Lower leg skin (tissue), 4 donors: ENCODE results near the gene TDRD9. TPM values are rescaled to one million over a fixed set of nuclear protein-coding genes. Genes with fewer than 3 reads are reported as not detected.
"Not testable (repeated sequence)": the region's sequence is repeated elsewhere in the genome, so short reads cannot be mapped to it uniquely, and the experiment has no call there.

ENCODE experiments used
- DNase-seq, 2 donors: peaks; one replicate each; pipeline ENCODE4 v3.0.0-alpha.2; 2019; ENCODE audit warnings: low spot score in 2 of 2
- H3K4me3 ChIP-seq: fragments of 200-600 bp; sonication (generic); 2 replicates; pipeline ENCODE4 v1.5.1; 2017; ENCODE audit warnings: mild to moderate bottlenecking, low read depth; ENCODE audit not compliant: poor library complexity, severe bottlenecking
- CTCF ChIP-seq, 3 donors: fragments of 450-650 bp; IDR thresholded peaks; one replicate each; pipeline ENCODE4 v1.5.1; 2016; ENCODE audit warnings: antibody characterized with exemption in 3 of 3, mild to moderate bottlenecking in 3 of 3, moderate library complexity in 2 of 3
- POLR2A ChIP-seq, 2 donors: fragments of 450-650 bp; IDR thresholded peaks; one replicate each; pipeline ENCODE4 v1.6.1; 2016 to 2017; ENCODE audit warnings: antibody characterized with exemption in 2 of 2, mild to moderate bottlenecking in 1 of 2, moderate library complexity in 1 of 2
- WGBS, 2 donors: methylation state at CpG; one replicate each; pipeline ENCODE4 v1.1.5; 2018; 5-methylcytosine and 5-hydroxymethylcytosine counted together
- intact Hi-C: fragments of 100-400 bp; cut with DNase I; formaldehyde crosslinking; loops from one replicate; pipeline ENCODE4 v1.15.0; 2023; ENCODE audit warnings: low total_unique reads
- total RNA-seq, 4 donors: library from RNA; depleted of rRNA; stranded (reverse); fragments of >200 nt; gene quantifications; one replicate each; pipeline ENCODE4 v1.1.0, GENCODE V29; 2016

The TDRD9 gene
- total RNA-seq, 4 donors from 2014 or later = 0.15 to 0.49 (median 0.16) TPM

GRCh38 chr14:103886304-103887169 lies 41.7 kb upstream of the TDRD9 start:
- no peak overlapping the region for H3K4me3 ChIP-seq
- WGBS, 2 donors = 72 to 76% methylated on average over 27 of the region's 27 CpGs
- no peak for DNase-seq
- intact Hi-C loops = no loop called here
- TF ChIP-seq CTCF (IDR thresholded peaks at IDR 0.05) (no peak), POLR2A (IDR thresholded peaks at IDR 0.05) (no peak)

DNA sequence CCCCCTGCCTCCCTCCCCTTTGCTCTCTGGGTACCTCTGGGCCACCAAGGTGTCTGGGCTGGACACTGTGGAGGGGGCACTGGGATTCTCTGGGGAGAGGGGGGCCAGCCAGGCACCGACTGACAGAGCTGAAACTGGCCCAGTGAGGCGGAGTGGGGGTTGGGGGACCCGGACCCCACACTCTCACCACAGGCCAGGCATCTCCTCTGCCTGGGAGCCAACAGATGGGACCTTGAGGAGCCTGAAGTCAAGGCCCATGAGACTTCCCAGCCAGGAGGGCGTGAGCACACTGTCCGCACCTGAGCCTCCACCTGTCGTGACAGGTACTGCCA lies 41.1 kb upstream of the TDRD9 start:
- no peak for TF ChIP-seq POLR2A (IDR thresholded peaks at IDR 0.05)
- TF ChIP-seq CTCF (IDR thresholded peaks at IDR 0.05) = no peak
- intact Hi-C loops = no loop called here
- WGBS, 2 donors = 86 to 93% methylated on average over 3 to 5 of the region's 6 CpGs
- no peak overlapping the region for H3K4me3 ChIP-seq
- no peak for DNase-seq

- DNase-seq = no peak
- TF ChIP-seq CTCF (IDR thresholded peaks at IDR 0.05) (no peak), POLR2A (IDR thresholded peaks at IDR 0.05) (no peak)
- 89 to 92% methylated on average over 10 of the region's 10 CpGs for WGBS, 2 donors
- no peak overlapping the region for H3K4me3 ChIP-seq
- intact Hi-C loops = no loop called here
Observed at GRCh38 chr14:103887557-103888115, 40.6 kb upstream of the TDRD9 start.

- WGBS, 2 donors = 89 to 98% methylated on average over 8 of the region's 8 CpGs
- H3K4me3 ChIP-seq, intact Hi-C loops: not testable (repeated sequence)
Observed at GRCh38 chr14:103889002-103889312, 39.3 kb upstream of the TDRD9 start.

GRCh38 chr14:103889313-103890051 lies 38.8 kb upstream of the TDRD9 start:
- intact Hi-C loops = no loop called here
- no peak for DNase-seq
- 63 to 66% methylated on average over 28 to 29 of the region's 31 CpGs for WGBS, 2 donors
- TF ChIP-seq POLR2A (IDR thresholded peaks at IDR 0.05) (no peak), CTCF (IDR thresholded peaks at IDR 0.05) (no peak)
- H3K4me3 ChIP-seq = no peak overlapping the region

More at GRCh38 chr14:103889002-103889312, 39.3 kb upstream of the TDRD9 start:
- DNase-seq = not testable (repeated sequence)

DNA sequence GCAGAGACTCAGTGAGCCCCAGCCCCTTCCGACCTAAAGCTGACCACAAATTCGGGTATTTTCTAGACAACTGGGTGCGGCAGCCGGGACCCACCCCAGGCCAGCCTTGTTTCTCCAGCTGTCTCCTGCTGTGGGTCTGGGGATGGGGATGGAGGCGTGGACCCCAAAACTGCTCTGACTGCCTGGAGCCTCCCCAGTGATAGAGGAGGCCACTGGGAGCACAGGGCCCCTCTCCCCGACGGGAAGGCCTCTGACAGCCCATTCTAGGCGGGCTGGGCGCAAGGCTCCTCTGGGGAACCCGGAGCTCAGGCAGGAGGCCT lies 38.2 kb upstream of the TDRD9 start:
- no peak for TF ChIP-seq POLR2A (IDR thresholded peaks at IDR 0.05)
- no peak for TF ChIP-seq CTCF (IDR thresholded peaks at IDR 0.05)
- DNase-seq = no peak
- intact Hi-C loops = no loop called here
- H3K4me3 ChIP-seq = no peak overlapping the region
- WGBS, 2 donors = 85 to 90% methylated on average over 10 of the region's 10 CpGs
